Smooth muscle cell of the coronary artery (primary cell): ENCODE results near the gene S1PR3. TPM values are rescaled to one million over a fixed set of nuclear protein-coding genes. Genes with fewer than 3 reads are reported as not detected.

Experiments
- total RNA-seq: library from RNA; depleted of rRNA; stranded (reverse); fragments of >200 nt; gene quantifications from 2 replicates; pipeline ENCODE4 v1.2.3, GENCODE V29; 2014; ENCODE audit warnings: low replicate concordance

The S1PR3 gene
- total RNA-seq: 6.6 and 46.5 TPM in 2 replicates

GRCh38 chr9:88991066-88992034, at the start of gene S1PR3:
Gene S1PR3 (plus strand): TSS chr9:88991468. CDS start chr9:89001201, 9,733 bp downstream.

Other genes with a start within 250 kb of the S1PR3 start
- 10.9 and 36.8 TPM in 2 replicates for gene SHC3, start 187.3 kb downstream of the S1PR3 start, total RNA-seq